Heart right ventricle (tissue), 16 donors: ENCODE data around the gene C6orf89. TPM values are rescaled to one million over a fixed set of nuclear protein-coding genes. Genes with fewer than 3 reads are reported as not detected.

Experiments
- ATAC-seq, 8 donors: fragments of 200-7000 bp; cut with Tn5 transposase; one replicate each; pipeline ENCODE4 v1.9.1; 2020; ENCODE audit warnings: mild to moderate bottlenecking in 8 of 8, moderate library complexity in 8 of 8, moderate number of reproducible peaks in 1 of 8
- DNase-seq, 2 donors: peaks; one replicate each; pipeline ENCODE4 v3.0.0-alpha.2; 2020
- H3K27ac ChIP-seq, 10 donors: fragments of 200-600 bp; sonication (generic) in 2 of 10; one replicate each; pipeline versions ENCODE4 v1.5.0 to v1.8.0; 2020 to 2022; ENCODE audit warnings: mild to moderate bottlenecking in 3 of 10
- H3K27me3 ChIP-seq, 7 donors: fragments of 200-600 bp; one replicate each; pipeline ENCODE4 v1.8.0; 2021 to 2022; ENCODE audit warnings: mild to moderate bottlenecking in 2 of 7
- H3K36me3 ChIP-seq, 9 donors: fragments of 200-600 bp; sonication (generic) in 1 of 9; one replicate each; pipeline versions ENCODE4 v1.5.0 to v1.8.0; 2020 to 2022; ENCODE audit warnings: mild to moderate bottlenecking in 2 of 9
- H3K4me1 ChIP-seq, 9 donors: fragments of 200-600 bp; sonication (generic) in 1 of 9; one replicate each; pipeline versions ENCODE4 v1.5.0 to v1.8.0; 2020 to 2022; ENCODE audit warnings: mild to moderate bottlenecking in 4 of 9
- H3K4me3 ChIP-seq, 10 donors: fragments of 200-600 bp; sonication (generic) in 2 of 10; one replicate each; pipeline versions ENCODE4 v1.5.0 to v1.8.0; 2020 to 2022; ENCODE audit warnings: mild to moderate bottlenecking in 7 of 10, moderate library complexity in 2 of 10
- H3K9me3 ChIP-seq, 11 donors: fragments of 200-600 bp in 10 of 11; sonication (generic) in 2 of 11; one replicate each; pipeline versions ENCODE4 v1.5.0 to v1.8.0; 2013 to 2022; ENCODE audit warnings: mild to moderate bottlenecking in 2 of 11, control low read depth in 1 of 11, moderate library complexity in 1 of 11
- WGBS, 2 donors: extraction: QIAGEN DNeasy Blood & Tissue Kit; methylation state at CpG; one replicate each; pipeline ENCODE4 v1.1.7; 2013; ENCODE audit warnings: inconsistent platforms in 1 of 2; 5-methylcytosine and 5-hydroxymethylcytosine counted together
- intact Hi-C, 10 donors: fragments of 100-400 bp; cut with DNase I; formaldehyde crosslinking; loops; one replicate each; pipeline versions ENCODE4 v1.11.1 to v1.14.2; 2022
- polyA plus RNA-seq, 2 donors: library from polyadenylated mRNA; stranded (reverse); fragments of 200-250 nt; gene quantifications; one replicate each; pipeline ENCODE4 v1.2.3, GENCODE V29; 2013
- total RNA-seq, 10 donors: library from RNA; stranded (reverse); fragmentation: NEBNext Ultra II Directional in 3 of 10; extraction: Animal tissue kit (Norgen Biotek cat#: 25700) in 3 of 10; gene quantifications; one replicate each; pipeline versions ENCODE4 v1.2.1 to v1.2.4, GENCODE V29; 2021 to 2023
- TF ChIP-seq, protein P1 (sequence below), 9 donors: fragments of 200-600 bp; sonication (generic) in 2 of 9; IDR thresholded peaks; one replicate each; pipeline versions ENCODE4 v1.5.0 to v1.8.0; 2021 to 2022; ENCODE audit warnings: antibody characterized with exemption in 9 of 9, mild to moderate bottlenecking in 5 of 9, moderate library complexity in 1 of 9
- donor health status: Arrhythmogenic right ventricular cardiomyopathy.
- donor health status: ischemic (EF 13 %, LVEDD 7.1; RV severe dilation, severe dysfunction).
- donor health status: healthy with polysubstance abuse.
- donor health status: DM: no; HTN: yes; CAD: no.
- donor health status: DM: no; HTN: no; CAD: no.
- donor health status: ischemic (EF 25% LVEDD 6.9; RV normal size, moderate dysfunction).
- donor health status: ischemic (EF 25% LVEDD 5.7; RV mildly dilated, moderate dysfunction).
- donor health status: healthy.
- donor health status: DM: yes; HTN: yes; CAD: no.
- donor health status: Ischemic cardiomyopathy.
- donor health status: ischemic (EF 35%, LVEDD 5.7; RV mildly dilated, moderate dysfunction).
- donor health status: nonischemic (EF 11% LVEDD 7.7; RV severe dilation, severe dysfunction).
- donor health status: DM: yes; HTN: yes; CAD: no.
- donor health status: PGD.
- donor health status: ischemic (EF 29% LVEDD 5.4; RV normal size, mild dysfunction).
- donor health status: nonischemic (EF 23%, LVEDD 6.1; RV moderate dilation, normal function).

C6orf89 gene
- total and polyA plus RNA-seq, 12 donors = 22.5 to 104 (median 72.9) TPM

GRCh38 chr6:36840432-36841403, 45.0 kb upstream of the C6orf89 start:
- DNase-seq (peak in 1 of 2 donors; percentile 62), ATAC-seq (peak; percentile 3 to 45 (median 36))
- peak overlapping the region; percentile 8 to 71 (median 56) for H3K4me3 ChIP-seq

DNA sequence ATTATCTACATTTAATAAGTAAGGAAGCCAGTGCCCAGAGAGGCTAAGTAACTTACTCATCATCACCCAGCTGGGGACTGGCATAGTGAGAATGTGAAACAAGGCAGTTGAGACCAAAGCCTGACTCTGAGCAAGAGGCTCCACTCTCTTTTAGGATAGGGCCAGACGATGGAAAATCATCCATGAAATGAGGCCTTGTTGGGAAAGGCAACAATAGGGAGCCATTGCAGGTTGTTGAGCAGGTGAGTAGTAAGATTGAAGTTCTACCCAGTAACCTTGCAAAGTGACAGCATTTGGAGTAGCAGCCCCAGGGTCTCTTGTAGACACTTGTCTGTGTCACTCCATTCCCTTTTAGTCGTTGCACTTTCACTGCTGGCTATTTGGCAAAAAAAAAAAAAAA, 44.0 kb upstream of the C6orf89 start:
- H3K36me3 ChIP-seq = no peaks in the 10 kb centered on the region
- DNase-seq (no peak), ATAC-seq (no peak)
- H3K4me3 ChIP-seq = peak overlapping the region in 3 of 10 donors; percentile 1 to 45 (median 8)
- H3K27me3 ChIP-seq = peaks cover 0 to 37% (median 0%) of the 10 kb centered on the region in 7 donors
- H3K4me1 ChIP-seq = peaks cover 2 to 60% (median 29%) of the 10 kb centered on the region in 9 donors
- no peaks in the 10 kb centered on the region for H3K9me3 ChIP-seq
- intact Hi-C loops = loop anchor here in 1 of 10 donors (5.0 kb wide), 1 partner anchor 131 kb away; no protein-coding TSS in a partner anchor
- TF ChIP-seq, protein P1, sequence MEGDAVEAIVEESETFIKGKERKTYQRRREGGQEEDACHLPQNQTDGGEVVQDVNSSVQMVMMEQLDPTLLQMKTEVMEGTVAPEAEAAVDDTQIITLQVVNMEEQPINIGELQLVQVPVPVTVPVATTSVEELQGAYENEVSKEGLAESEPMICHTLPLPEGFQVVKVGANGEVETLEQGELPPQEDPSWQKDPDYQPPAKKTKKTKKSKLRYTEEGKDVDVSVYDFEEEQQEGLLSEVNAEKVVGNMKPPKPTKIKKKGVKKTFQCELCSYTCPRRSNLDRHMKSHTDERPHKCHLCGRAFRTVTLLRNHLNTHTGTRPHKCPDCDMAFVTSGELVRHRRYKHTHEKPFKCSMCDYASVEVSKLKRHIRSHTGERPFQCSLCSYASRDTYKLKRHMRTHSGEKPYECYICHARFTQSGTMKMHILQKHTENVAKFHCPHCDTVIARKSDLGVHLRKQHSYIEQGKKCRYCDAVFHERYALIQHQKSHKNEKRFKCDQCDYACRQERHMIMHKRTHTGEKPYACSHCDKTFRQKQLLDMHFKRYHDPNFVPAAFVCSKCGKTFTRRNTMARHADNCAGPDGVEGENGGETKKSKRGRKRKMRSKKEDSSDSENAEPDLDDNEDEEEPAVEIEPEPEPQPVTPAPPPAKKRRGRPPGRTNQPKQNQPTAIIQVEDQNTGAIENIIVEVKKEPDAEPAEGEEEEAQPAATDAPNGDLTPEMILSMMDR (IDR thresholded peaks at IDR 0.05) = no peak
- 79 to 84% methylated on average over 2 of the region's 2 CpGs for WGBS, 2 donors
- peak overlapping the region in 8 of 10 donors; percentile 48 to 86 (median 82) for H3K27ac ChIP-seq

More at GRCh38 chr6:36840432-36841403, 45.0 kb upstream of the C6orf89 start:
- Histone ChIP-seq H3K36me3 (no peaks in the 10 kb centered on the region), H3K9me3 (no peaks in the 10 kb centered on the region), H3K4me1 (peaks cover 2 to 60% (median 29%) of the 10 kb centered on the region in 9 donors), H3K27ac (peak overlapping the region; percentile 71 to 90 (median 80)), H3K27me3 (peaks cover 0 to 37% (median 0%) of the 10 kb centered on the region in 7 donors)
- whole genome bisulfite sequencing, 2 donors = 5 to 6% methylated on average over 40 to 44 of the region's 44 CpGs
- intact Hi-C loops = loop anchor here in 1 of 10 donors (5.0 kb wide), 1 partner anchor 132 kb away; no protein-coding TSS in a partner anchor
- TF ChIP-seq, protein P1 (IDR thresholded peaks at IDR 0.05) = no peak

DNA sequence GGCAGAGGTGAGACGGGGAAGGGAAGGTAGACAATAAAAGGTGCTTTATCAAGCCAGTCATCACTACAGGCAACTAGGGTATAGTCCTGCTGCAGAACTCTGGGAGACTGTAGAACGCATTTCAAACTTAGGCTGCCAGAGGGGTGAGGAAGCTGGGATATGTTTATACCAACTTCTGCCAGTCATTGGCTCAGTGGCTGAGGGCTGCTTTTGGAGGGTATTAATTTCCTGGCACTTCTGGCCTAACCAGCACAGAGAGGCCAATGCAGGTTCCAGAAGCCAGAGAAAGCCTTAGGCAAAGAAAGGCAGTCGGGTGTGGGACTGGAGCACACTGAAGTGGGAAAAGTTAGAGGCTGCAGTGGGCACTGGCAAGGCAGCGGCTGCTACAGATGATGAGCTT, 42.6 kb upstream of the C6orf89 start:
- Histone ChIP-seq H3K4me3 (peak overlapping the region in 8 of 10 donors; percentile 11 to 45 (median 22)), H3K36me3 (no peaks in the 10 kb centered on the region), H3K27me3 (peaks cover 0 to 31% (median 0%) of the 10 kb centered on the region in 7 donors), H3K9me3 (no peaks in the 10 kb centered on the region), H3K27ac (peak overlapping the region; percentile 18 to 86 (median 80)), H3K4me1 (peaks cover 2 to 67% (median 29%) of the 10 kb centered on the region in 9 donors)
- ATAC-seq (peak in 1 of 8 donors; percentile 2), DNase-seq (no peak)
- WGBS, 2 donors = 65 to 72% methylated on average over 4 of the region's 4 CpGs
- TF ChIP-seq, protein P1 (IDR thresholded peaks at IDR 0.05) = no peak
- intact Hi-C loops = loop anchor here in 1 of 10 donors (5.0 kb wide), 1 partner anchor 129 kb away; no protein-coding TSS in a partner anchor
